Ovary (tissue), 9 donors: ENCODE data around the gene EMP2. TPM values are rescaled to one million over a fixed set of nuclear protein-coding genes. Genes with fewer than 3 reads are reported as not detected.

Source experiments
- DNase-seq, 5 donors: peaks; one replicate each; pipeline ENCODE4 v3.0.0-alpha.2; 2019 to 2020
- H3K27ac ChIP-seq, 2 donors: fragments of 200-600 bp; one replicate each; pipeline versions ENCODE4 v1.5.1 to v1.8.0; 2019 to 2022
- H3K27me3 ChIP-seq: fragments of 200-600 bp; one replicate; pipeline ENCODE4 v1.8.0; 2022
- H3K36me3 ChIP-seq: fragments of 200-600 bp; sonication (generic); one replicate; pipeline ENCODE4 v1.5.1; 2019
- H3K4me1 ChIP-seq: one replicate; pipeline ENCODE4 v1.8.1; 2013; ENCODE audit warnings: mild to moderate bottlenecking, moderate library complexity; ENCODE audit not compliant: insufficient read depth
- H3K4me3 ChIP-seq: fragments of 200-600 bp; sonication (generic); one replicate; pipeline ENCODE4 v1.5.1; 2017
- H3K9me3 ChIP-seq, 2 donors: fragments of 200-600 bp in 1 of 2; sonication (generic) in 1 of 2; one replicate each; pipeline versions ENCODE4 v1.5.1 to v1.8.1; 2013 to 2019; ENCODE audit warnings: mild to moderate bottlenecking in 1 of 2, moderate library complexity in 1 of 2
- CTCF ChIP-seq, 3 donors: fragments of 450-650 bp in 2 of 3; fragments of 200-600 bp in 1 of 3; IDR thresholded peaks; one replicate each; pipeline versions ENCODE4 v1.5.1 to v1.8.0; 2016 to 2022; ENCODE audit warnings: antibody characterized with exemption in 3 of 3, mild to moderate bottlenecking in 1 of 3
- EP300 ChIP-seq: sonication (generic); formaldehyde crosslinking; IDR thresholded peaks from one replicate; pipeline ENCODE4 v1.6.1; 2017; ENCODE audit warnings: antibody characterized with exemption
- POLR2A ChIP-seq: fragments of 450-650 bp; IDR thresholded peaks from one replicate; pipeline ENCODE4 v1.6.1; 2017; ENCODE audit warnings: antibody characterized with exemption, mild to moderate bottlenecking, moderate library complexity
- WGBS, 3 donors: extraction: QIAGEN DNeasy Blood & Tissue Kit in 1 of 3; methylation state at CpG; one replicate each; pipeline versions ENCODE4 v1.1.5 to v1.1.7; 2013 to 2017; 5-methylcytosine and 5-hydroxymethylcytosine counted together
- intact Hi-C, 4 donors: fragments of 100-400 bp; cut with DNase I; formaldehyde crosslinking; loops; one replicate each; pipeline versions ENCODE4 v1.11.0 to v1.15.1; 2022 to 2023
- polyA plus RNA-seq, 2 donors: library from polyadenylated mRNA; stranded (reverse); fragments of 200-250 nt in 1 of 2; fragments of 350-450 nt in 1 of 2; fragmentation: Illumina TruSeq in 1 of 2; extraction: RNeasy Lipid Tissue Mini Kit (QIAGEN cat#74804) in 1 of 2; gene quantifications; one replicate each; pipeline ENCODE4 v1.2.3, GENCODE V29; 2013 to 2014
- total RNA-seq, 7 donors: library from RNA; depleted of rRNA in 2 of 7; stranded (reverse); fragments of >200 nt in 2 of 7; fragmentation: NEBNext Ultra II Directional in 3 of 7; extraction: Animal tissue kit (Norgen Biotek cat#: 25700) in 3 of 7; gene quantifications; one replicate each; pipeline versions ENCODE4 v1.1.0 to v1.2.4, GENCODE V29; 2016 to 2023
- donor health status: DM: no; HTN: no; CAD: no; lungs with moderate emphysema.
- donor health status: DM: no; HTN: no; CAD: no.
- donor health status: Bipolar disorder and iron deficiency.
- donor health status: DM: yes; HTN: yes; CAD: no.
- donor health status: DM: no; HTN: no; CAD: no.
- donor health status: DM: yes; HTN: yes; CAD: no.

EMP2 gene
- total and polyA plus RNA-seq, 9 donors: 38.9 to 114 (median 83.0) TPM

- Histone ChIP-seq H3K4me1 (no peaks in the 10 kb centered on the region), H3K4me3 (no peak overlapping the region), H3K27me3 (no peaks in the 10 kb centered on the region), H3K9me3 (no peaks in the 10 kb centered on the region), H3K36me3 (no peaks in the 10 kb centered on the region), H3K27ac (no peak overlapping the region)
- intact Hi-C loops: loop anchor here in 2 of 4 donors (5.0 to 10.0 kb wide), 2 partner anchors 46 to 209 kb away; no protein-coding TSS in a partner anchor
- 94 to 96% (median 95%) methylated on average over 8 of the region's 8 CpGs for WGBS, 3 donors
- TF ChIP-seq EP300: no peak
- no peak for TF ChIP-seq CTCF (IDR thresholded peaks at IDR 0.05)
- no peak for TF ChIP-seq POLR2A
- no peak for DNase-seq
Measured at GRCh38 chr16:10528635-10529034, 51.8 kb downstream of the EMP2 start.

GRCh38 chr16:10526962-10527361, 53.4 kb downstream of the EMP2 start:
- no peaks in the 10 kb centered on the region for H3K9me3 ChIP-seq
- 90 to 95% (median 91%) methylated on average over 7 of the region's 7 CpGs for WGBS, 3 donors
- no peak overlapping the region for H3K4me3 ChIP-seq
- H3K27ac ChIP-seq: no peak overlapping the region
- intact Hi-C loops: loop anchor here in 2 of 4 donors (5.0 to 10.0 kb wide), 2 partner anchors 48 to 210 kb away; no protein-coding TSS in a partner anchor
- TF ChIP-seq EP300 (no peak), POLR2A (no peak), CTCF (IDR thresholded peaks at IDR 0.05) (no peak)
- no peaks in the 10 kb centered on the region for H3K36me3 ChIP-seq
- no peaks in the 10 kb centered on the region for H3K4me1 ChIP-seq
- DNase-seq: no peak
- H3K27me3 ChIP-seq: no peaks in the 10 kb centered on the region

GRCh38 chr16:10525214-10525825, 55.1 kb downstream of the EMP2 start:
- Histone ChIP-seq H3K27me3 (no peaks in the 10 kb centered on the region), H3K4me1 (no peaks in the 10 kb centered on the region), H3K9me3 (no peaks in the 10 kb centered on the region), H3K36me3 (no peaks in the 10 kb centered on the region), H3K4me3 (no peak overlapping the region), H3K27ac (no peak overlapping the region)
- whole genome bisulfite sequencing, 3 donors: 95 to 97% (median 97%) methylated on average over 6 of the region's 6 CpGs
- TF ChIP-seq CTCF (IDR thresholded peaks at IDR 0.05) (no peak), EP300 (no peak), POLR2A (no peak)
- no peak for DNase-seq
- intact Hi-C loops: loop anchor here in 2 of 4 donors (5.0 to 10.0 kb wide), 2 partner anchors 49 to 212 kb away; no protein-coding TSS in a partner anchor

- 79 to 91% (median 84%) methylated on average over 2 of the region's 2 CpGs for WGBS, 3 donors
- H3K4me3 ChIP-seq: no peak overlapping the region
- H3K36me3 ChIP-seq: no peaks in the 10 kb centered on the region
- H3K27me3 ChIP-seq: no peaks in the 10 kb centered on the region
- intact Hi-C loops: loop anchor here in 2 of 4 donors (2.0 to 10.0 kb wide), 3 partner anchors 52 to 214 kb away; no protein-coding TSS in a partner anchor
- no peak overlapping the region for H3K27ac ChIP-seq
- TF ChIP-seq EP300 (no peak), CTCF (IDR thresholded peaks at IDR 0.05) (no peak), POLR2A (no peak)
- no peaks in the 10 kb centered on the region for H3K9me3 ChIP-seq
- no peak for DNase-seq
- H3K4me1 ChIP-seq: peaks cover 1% of the 10 kb centered on the region
Measured at GRCh38 chr16:10522966-10523365, 57.4 kb downstream of the EMP2 start.
